GM23248 (cell line): ENCODE results near the gene CCDC81. TPM values are rescaled to one million over a fixed set of nuclear protein-coding genes. Genes with fewer than 3 reads are reported as not detected.

Experiments used
- DNase-seq: peaks from one replicate; pipeline ENCODE4 v3.0.0-alpha.2; 2015
- H2AFZ ChIP-seq: fragments of 200-600 bp; sonication (generic); 2 replicates; pipeline ENCODE4 v1.6.1; 2016; ENCODE audit warnings: antibody characterized with exemption
- H3F3A ChIP-seq: fragments of 200-600 bp; sonication (generic); 2 replicates; pipeline ENCODE4 v1.6.1; 2016; ENCODE audit warnings: mild to moderate bottlenecking, antibody characterized with exemption, mixed run types; ENCODE audit not compliant: insufficient read depth
- H3K27ac ChIP-seq: fragments of 200-600 bp; sonication (generic); 2 replicates; pipeline ENCODE4 v1.5.1; 2016; ENCODE audit warnings: mild to moderate bottlenecking
- H3K27me3 ChIP-seq: fragments of 200-600 bp; sonication (generic); replicated peaks from 2 replicates; pipeline ENCODE4 v1.6.1; 2016; ENCODE audit warnings: mild to moderate bottlenecking; ENCODE audit not compliant: insufficient read depth
- H3K36me3 ChIP-seq: fragments of 200-600 bp; sonication (generic); 2 replicates; pipeline ENCODE4 v1.6.1; 2016; ENCODE audit warnings: low read depth, mild to moderate bottlenecking
- H3K4me1 ChIP-seq: fragments of 200-600 bp; sonication (generic); 2 replicates; pipeline ENCODE4 v1.6.1; 2016; ENCODE audit warnings: mild to moderate bottlenecking; ENCODE audit not compliant: insufficient read depth
- H3K4me2 ChIP-seq: fragments of 200-600 bp; sonication (generic); one replicate; pipeline ENCODE4 v1.6.1; 2016; ENCODE audit warnings: mild to moderate bottlenecking; ENCODE audit not compliant: unreplicated experiment
- H3K4me3 ChIP-seq: fragments of 200-600 bp; sonication (generic); 2 replicates; pipeline ENCODE4 v1.5.1; 2016; ENCODE audit warnings: mild to moderate bottlenecking
- H3K79me2 ChIP-seq: fragments of 200-600 bp; sonication (generic); 2 replicates; pipeline ENCODE4 v1.6.1; 2016; ENCODE audit warnings: mild to moderate bottlenecking; ENCODE audit not compliant: insufficient read depth
- H3K9ac ChIP-seq: fragments of 200-600 bp; sonication (generic); 2 replicates; pipeline ENCODE4 v1.6.1; 2016; ENCODE audit warnings: mild to moderate bottlenecking
- H3K9me2 ChIP-seq: fragments of 200-600 bp; sonication (generic); 2 replicates; pipeline ENCODE4 v1.6.1; 2016; ENCODE audit warnings: mixed run types, mild to moderate bottlenecking, moderate library complexity; ENCODE audit not compliant: insufficient read depth
- H3K9me3 ChIP-seq: fragments of 200-600 bp; sonication (generic); one replicate; pipeline ENCODE4 v1.6.1; 2017; ENCODE audit warnings: low read depth
- H4K20me1 ChIP-seq: fragments of 200-600 bp; sonication (generic); 2 replicates; pipeline ENCODE4 v1.6.0; 2016; ENCODE audit not compliant: insufficient read depth
- EZH2 ChIP-seq: fragments of 200-600 bp; sonication (generic); IDR thresholded peaks from 2 replicates; pipeline ENCODE4 v1.6.1; 2018; ENCODE audit warnings: antibody characterized with exemption, mild to moderate bottlenecking; ENCODE audit not compliant: insufficient read depth, poor library complexity, severe bottlenecking
- EZH2phosphoT487 ChIP-seq: fragments of 200-600 bp; sonication (generic); IDR thresholded peaks from 2 replicates; pipeline ENCODE4 v1.6.1; 2018; ENCODE audit warnings: antibody characterized with exemption, moderate library complexity, mild to moderate bottlenecking, low read depth; ENCODE audit not compliant: insufficient read depth
- WGBS, 2 experiments: methylation state at CpG; one replicate each; pipeline ENCODE4 v1.1.6; 2015 to 2017; ENCODE audit warnings: low lambda C conversion rate in 2 of 2, low coverage in 1 of 2; ENCODE audit errors: missing lambda C conversion rate in 2 of 2; 5-methylcytosine and 5-hydroxymethylcytosine counted together
- in situ Hi-C: fragments of 300-500 bp; cut with MboI; formaldehyde crosslinking; loops from 2 replicates; pipeline ENCODE4 v1.15.0; 2020
- polyA plus RNA-seq: library from polyadenylated mRNA; unstranded; fragments of >200 nt; fragmentation: Nextera tagmentation; extraction: Ambion mirVana; gene quantifications from 2 replicates; pipeline ENCODE4 v1.2.1, GENCODE V29; 2016
- total RNA-seq: library from RNA; depleted of rRNA; stranded (reverse); fragments of >200 nt; shearing (Covaris generic); gene quantifications from 2 replicates; pipeline ENCODE4 v1.2.3, GENCODE V29; 2014

The CCDC81 gene
- total and polyA plus RNA-seq, 2 experiments from 2014 or later = under 0.01 to 0.49 TPM

DNA sequence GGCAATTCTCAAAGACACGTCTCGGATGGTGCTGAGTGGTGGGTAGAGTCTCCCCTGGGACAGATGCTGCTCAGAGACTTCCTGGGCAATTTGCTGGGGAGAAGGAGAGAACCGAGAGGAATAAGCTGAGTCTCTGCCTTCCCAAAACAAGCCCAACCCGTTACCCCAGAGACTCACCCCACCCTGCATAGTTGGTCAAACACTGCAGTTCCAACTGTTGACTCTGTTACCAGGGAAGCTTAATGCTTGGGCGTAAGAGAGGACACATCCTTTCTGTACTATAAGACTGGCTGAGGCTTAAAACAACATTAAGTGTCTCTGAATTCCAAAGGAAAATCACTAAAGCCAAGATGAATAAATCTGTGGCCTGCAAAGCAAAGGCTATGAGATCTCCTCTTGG lies 68.1 kb downstream of the CCDC81 start:
- H3K4me3 ChIP-seq = no peak overlapping the region
- H3K9ac ChIP-seq = no peak overlapping the region
- H2AFZ ChIP-seq = no peak overlapping the region
- TF ChIP-seq EZH2phosphoT487 (no peak), EZH2 (no peak)
- WGBS, 2 experiments = 70 to 81% methylated on average over 5 of the region's 5 CpGs
- no peaks in the 10 kb centered on the region for H3K27me3 ChIP-seq
- no peaks in the 10 kb centered on the region for H4K20me1 ChIP-seq
- no peaks in the 10 kb centered on the region for H3K79me2 ChIP-seq
- H3K9me2 ChIP-seq = no peaks in the 10 kb centered on the region
- no peaks in the 10 kb centered on the region for H3K36me3 ChIP-seq
- H3K4me2 ChIP-seq = no peak overlapping the region
- H3K9me3 ChIP-seq = no peaks in the 10 kb centered on the region
- no peak overlapping the region for H3K27ac ChIP-seq
- DNase-seq = peak; percentile 14
- H3F3A ChIP-seq = peaks cover 25% of the 10 kb centered on the region
- in situ Hi-C loops = no loop called here
- peaks cover 17% of the 10 kb centered on the region for H3K4me1 ChIP-seq

DNA sequence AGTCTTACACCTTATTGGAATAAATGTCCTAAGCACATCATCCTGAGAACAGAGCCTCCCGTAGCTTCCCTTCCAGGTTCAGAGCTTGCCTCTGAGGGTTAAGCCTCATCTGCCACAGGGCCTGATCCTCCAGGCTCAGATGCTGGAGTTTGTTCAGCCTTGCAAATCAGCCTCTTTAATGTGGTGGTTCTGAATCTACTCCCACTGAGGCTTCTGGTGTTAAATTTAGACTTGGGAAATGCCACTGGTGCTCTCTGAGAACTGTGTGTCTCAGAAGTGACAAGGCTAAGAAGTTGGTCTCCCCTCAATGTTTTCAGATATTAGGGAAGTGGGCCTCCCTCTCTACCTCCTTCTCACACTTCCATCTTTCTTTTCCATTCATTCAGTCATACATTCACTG lies 68.7 kb downstream of the CCDC81 start:
- in situ Hi-C loops = no loop called here
- H3K4me1 ChIP-seq = peaks cover 17% of the 10 kb centered on the region
- no peak overlapping the region for H3K9ac ChIP-seq
- no peak overlapping the region for H3K4me3 ChIP-seq
- WGBS, 2 experiments = 0% methylated on average over 1 of the region's 1 CpG
- no peak overlapping the region for H3K27ac ChIP-seq
- no peaks in the 10 kb centered on the region for H4K20me1 ChIP-seq
- no peak overlapping the region for H2AFZ ChIP-seq
- no peaks in the 10 kb centered on the region for H3K9me3 ChIP-seq
- TF ChIP-seq EZH2phosphoT487 (no peak), EZH2 (no peak)
- DNase-seq = no peak
- no peaks in the 10 kb centered on the region for H3K9me2 ChIP-seq
- no peak overlapping the region for H3K4me2 ChIP-seq
- H3K36me3 ChIP-seq = no peaks in the 10 kb centered on the region
- H3F3A ChIP-seq = peaks cover 25% of the 10 kb centered on the region
- H3K79me2 ChIP-seq = no peaks in the 10 kb centered on the region
- no peaks in the 10 kb centered on the region for H3K27me3 ChIP-seq

DNA sequence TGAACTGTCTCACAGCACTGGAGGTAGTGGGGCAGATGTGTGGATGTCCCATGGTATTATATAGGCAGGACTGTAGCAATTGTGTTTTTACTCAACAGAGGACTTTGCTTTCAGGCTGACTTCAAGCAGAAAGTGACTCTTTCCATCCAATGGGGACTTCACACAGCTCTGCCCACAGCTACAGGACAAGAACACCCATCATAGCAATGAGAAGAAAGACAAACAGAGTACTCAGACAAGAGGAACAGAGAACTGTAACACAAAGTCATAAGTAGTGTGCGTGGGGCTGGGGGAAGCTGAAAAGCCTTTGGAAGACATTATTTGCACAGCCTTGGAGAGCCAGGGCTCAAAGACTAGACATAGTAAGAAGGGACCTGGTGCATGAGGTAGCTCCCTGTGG lies 70.3 kb downstream of the CCDC81 start:
- in situ Hi-C loops = no loop called here
- H3K9me2 ChIP-seq = no peaks in the 10 kb centered on the region
- TF ChIP-seq EZH2 = no peak
- TF ChIP-seq EZH2phosphoT487 = no peak
- peaks cover 17% of the 10 kb centered on the region for H3F3A ChIP-seq
- no peaks in the 10 kb centered on the region for H3K79me2 ChIP-seq
- peaks cover 14% of the 10 kb centered on the region for H3K4me1 ChIP-seq
- no peak overlapping the region for H2AFZ ChIP-seq
- no peaks in the 10 kb centered on the region for H4K20me1 ChIP-seq
- no peak overlapping the region for H3K9ac ChIP-seq
- no peak for DNase-seq
- no peak overlapping the region for H3K4me2 ChIP-seq
- no peaks in the 10 kb centered on the region for H3K9me3 ChIP-seq
- H3K27ac ChIP-seq = no peak overlapping the region
- no peaks in the 10 kb centered on the region for H3K27me3 ChIP-seq
- H3K36me3 ChIP-seq = no peaks in the 10 kb centered on the region
- 65 to 74% methylated on average over 1 of the region's 1 CpG for WGBS, 2 experiments
- H3K4me3 ChIP-seq = no peak overlapping the region

DNA sequence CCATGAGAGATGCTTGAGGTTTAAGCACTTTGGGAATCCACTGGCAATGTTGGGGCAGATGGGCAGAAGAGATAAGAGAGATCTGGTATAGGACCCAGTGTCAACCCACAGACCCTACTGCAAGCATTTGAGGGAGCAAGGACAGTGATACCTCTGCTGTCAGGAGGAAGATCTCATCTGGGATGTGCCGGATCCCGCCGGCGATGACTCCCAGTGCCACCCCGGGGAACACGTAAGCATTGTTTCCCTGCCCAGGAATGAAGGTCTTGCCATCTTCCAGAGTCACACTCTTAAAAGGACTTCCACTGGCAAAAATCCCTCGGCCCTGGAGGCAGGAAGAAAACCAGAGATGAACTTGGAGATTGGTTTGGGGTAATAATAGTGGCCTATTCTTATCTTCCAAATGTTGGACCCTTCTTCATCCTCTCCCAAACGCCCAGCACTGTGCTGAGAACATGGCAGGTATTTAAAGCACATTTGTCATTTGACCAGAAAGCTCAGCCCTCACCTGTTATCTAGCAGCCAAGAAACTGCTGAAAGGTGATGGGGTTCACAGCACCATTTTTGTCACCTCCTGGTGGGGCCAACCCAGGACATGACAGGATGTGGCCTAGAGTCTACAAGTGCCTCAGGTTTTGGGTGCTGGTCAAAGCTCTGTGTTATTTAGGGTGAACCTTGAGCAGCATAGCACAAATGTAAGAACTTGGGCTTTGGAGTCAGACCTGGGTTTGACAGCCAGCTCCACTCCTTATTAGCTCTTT lies 71.7 kb downstream of the CCDC81 start:
- in situ Hi-C loops = no loop called here
- Histone ChIP-seq H4K20me1 (no peaks in the 10 kb centered on the region), H3K4me1 (0 out of 2 replicates have a peak, but pooled peaks cover under 1% of the 10 kb centered on the region), H3K9me2 (no peaks in the 10 kb centered on the region), H3K27me3 (no peaks in the 10 kb centered on the region), H3K4me2 (no peak overlapping the region), H3K9ac (no peak overlapping the region), H3K36me3 (no peaks in the 10 kb centered on the region), H2AFZ (no peak overlapping the region), H3K27ac (no peak overlapping the region), H3K9me3 (no peaks in the 10 kb centered on the region), H3K79me2 (no peaks in the 10 kb centered on the region), H3K4me3 (no peak overlapping the region), H3F3A (peaks cover 4% of the 10 kb centered on the region)
- TF ChIP-seq EZH2phosphoT487 = no peak
- no peak for TF ChIP-seq EZH2
- 88 to 92% methylated on average over 8 of the region's 8 CpGs for WGBS, 2 experiments
- DNase-seq = no peak
